Osteoblast (primary cell): Measurements from ENCODE around the gene TPGS2. TPM values are rescaled to one million over a fixed set of nuclear protein-coding genes. Genes with fewer than 3 reads are reported as not detected.

ENCODE experiments used
- DNase-seq: peaks from one replicate; pipeline ENCODE4 v3.0.0; 2011; ENCODE audit warnings: low spot score, mixed read lengths; ENCODE audit not compliant: insufficient read length; ENCODE audit errors: missing footprints
- H2AFZ ChIP-seq: 2 replicates; pipeline ENCODE4 v1.6.0; 2011; ENCODE audit warnings: mild to moderate bottlenecking, low read length
- H3K27ac ChIP-seq: 2 replicates; pipeline ENCODE4 v1.5.1; 2011; ENCODE audit warnings: mild to moderate bottlenecking, low read depth, low read length, moderate library complexity
- H3K27me3 ChIP-seq: 2 replicates; pipeline ENCODE4 v1.6.0; 2012; ENCODE audit warnings: mild to moderate bottlenecking, control low read depth, inconsistent platforms, low read length, moderate library complexity; ENCODE audit not compliant: insufficient read depth
- H3K36me3 ChIP-seq: 2 replicates; pipeline ENCODE4 v1.5.1; 2011; ENCODE audit warnings: mild to moderate bottlenecking, low read length, control low read depth, moderate library complexity; ENCODE audit not compliant: insufficient read depth
- H3K4me1 ChIP-seq: 2 replicates; pipeline ENCODE4 v1.5.1; 2011; ENCODE audit warnings: mild to moderate bottlenecking, low read length, control low read depth, moderate library complexity; ENCODE audit not compliant: insufficient read depth
- H3K4me2 ChIP-seq: 2 replicates; pipeline ENCODE4 v1.6.0; 2011; ENCODE audit warnings: mild to moderate bottlenecking, low read length; ENCODE audit not compliant: insufficient read depth
- H3K4me3 ChIP-seq: fragments of 200-600 bp; sonication (generic); 3 replicates; pipeline ENCODE4 v1.5.1; 2012; ENCODE audit warnings: mild to moderate bottlenecking, low read length, inconsistent platforms; ENCODE audit not compliant: insufficient read depth
- H3K79me2 ChIP-seq: 2 replicates; pipeline ENCODE4 v1.6.0; 2012; ENCODE audit warnings: mild to moderate bottlenecking, low read length, control low read depth, inconsistent platforms; ENCODE audit not compliant: insufficient read depth
- H3K9me3 ChIP-seq: 2 replicates; pipeline ENCODE4 v1.5.1; 2011; ENCODE audit warnings: low read depth, low read length, control low read depth
- H4K20me1 ChIP-seq: 2 replicates; pipeline ENCODE4 v1.6.0; 2012; ENCODE audit warnings: mild to moderate bottlenecking, low read length, control low read depth; ENCODE audit not compliant: insufficient read depth
- CTCF ChIP-seq: IDR thresholded peaks from 2 replicates; pipeline ENCODE4 v1.5.1; 2011; ENCODE audit warnings: mild to moderate bottlenecking, low read depth, low read length, moderate library complexity; ENCODE audit errors: extremely low read depth
- total RNA-seq: library from RNA; depleted of rRNA; stranded (reverse); fragments of >200 nt; gene quantifications from 2 replicates; pipeline ENCODE4 v1.2.3, GENCODE V29; 2012

The TPGS2 gene
- total RNA-seq, 1 donor: 98.8 TPM

- Histone ChIP-seq H4K20me1 (no peaks in the 10 kb centered on the region), H3K27me3 (no peaks in the 10 kb centered on the region), H3K9me3 (no peaks in the 10 kb centered on the region), H3K79me2 (no peaks in the 10 kb centered on the region), H2AFZ (no peak overlapping the region), H3K4me3 (no peak overlapping the region), H3K36me3 (peaks cover 8% of the 10 kb centered on the region), H3K27ac (peak overlapping the region; percentile 35), H3K4me2 (peak overlapping the region; percentile 26), H3K4me1 (peaks cover 19% of the 10 kb centered on the region)
- no peak for TF ChIP-seq CTCF
- no peak for DNase-seq
Measured at GRCh38 chr18:36811430-36811829, 17.4 kb downstream of the TPGS2 start.

DNA sequence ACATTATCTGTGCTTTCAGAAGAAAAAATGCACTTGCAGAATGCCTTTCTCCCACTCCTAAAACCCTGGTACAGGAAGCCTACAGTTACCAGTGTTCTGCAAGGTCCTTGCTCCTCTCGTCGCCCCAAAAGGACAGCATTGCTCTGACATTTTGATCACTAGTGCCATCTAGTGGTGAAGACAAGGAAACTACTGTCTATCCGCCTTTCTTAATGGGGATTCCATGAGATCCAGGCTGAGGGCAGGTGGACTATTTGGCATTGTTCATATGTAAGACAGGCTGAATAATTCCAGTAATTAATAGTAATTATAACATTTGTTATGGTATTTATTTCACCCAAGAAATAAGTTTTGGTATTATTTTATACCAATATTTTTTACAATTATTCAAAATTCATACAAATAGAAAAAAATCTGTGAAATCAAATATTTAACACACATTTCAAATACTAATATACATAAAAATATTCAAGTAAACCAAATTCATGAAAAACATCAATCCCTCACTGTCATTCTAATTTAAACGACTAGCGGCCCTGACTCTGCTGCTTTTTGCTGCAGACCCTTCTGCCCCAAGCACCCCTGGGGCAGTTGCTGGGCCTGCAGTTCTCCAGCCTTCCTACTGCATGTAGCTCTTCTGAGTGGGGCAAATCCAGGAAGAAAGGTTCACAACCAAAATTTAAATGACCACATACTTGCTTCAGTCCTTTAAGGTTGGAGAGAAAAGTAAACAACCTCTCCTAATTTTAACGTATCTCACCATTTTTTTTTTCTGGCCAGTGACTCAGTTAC, 19.0 kb downstream of the TPGS2 start:
- no peak overlapping the region for H2AFZ ChIP-seq
- H3K4me2 ChIP-seq: no peak overlapping the region

GRCh38 chr18:36808681-36809080, 20.1 kb downstream of the TPGS2 start:
- Histone ChIP-seq H3K9me3 (no peaks in the 10 kb centered on the region), H3K36me3 (peaks cover 28% of the 10 kb centered on the region), H3K4me1 (peaks cover 19% of the 10 kb centered on the region), H3K27me3 (no peaks in the 10 kb centered on the region), H3K4me2 (no peak overlapping the region), H4K20me1 (no peaks in the 10 kb centered on the region), H2AFZ (no peak overlapping the region), H3K4me3 (no peak overlapping the region), H3K27ac (peak overlapping the region; percentile 15), H3K79me2 (no peaks in the 10 kb centered on the region)
- no peak for TF ChIP-seq CTCF
- DNase-seq: peak; percentile 77

More for the DNA sequence above, 19.0 kb downstream of the TPGS2 start:
- peaks cover 17% of the 10 kb centered on the region for H3K36me3 ChIP-seq
- H3K9me3 ChIP-seq: no peaks in the 10 kb centered on the region
- H3K27ac ChIP-seq: no peak overlapping the region
- peak; percentile 84 for TF ChIP-seq CTCF
- H3K4me3 ChIP-seq: no peak overlapping the region
- no peaks in the 10 kb centered on the region for H3K27me3 ChIP-seq
- peak; percentile 80 for DNase-seq
- no peaks in the 10 kb centered on the region for H3K79me2 ChIP-seq
- H3K4me1 ChIP-seq: peaks cover 19% of the 10 kb centered on the region
- H4K20me1 ChIP-seq: no peaks in the 10 kb centered on the region

DNA sequence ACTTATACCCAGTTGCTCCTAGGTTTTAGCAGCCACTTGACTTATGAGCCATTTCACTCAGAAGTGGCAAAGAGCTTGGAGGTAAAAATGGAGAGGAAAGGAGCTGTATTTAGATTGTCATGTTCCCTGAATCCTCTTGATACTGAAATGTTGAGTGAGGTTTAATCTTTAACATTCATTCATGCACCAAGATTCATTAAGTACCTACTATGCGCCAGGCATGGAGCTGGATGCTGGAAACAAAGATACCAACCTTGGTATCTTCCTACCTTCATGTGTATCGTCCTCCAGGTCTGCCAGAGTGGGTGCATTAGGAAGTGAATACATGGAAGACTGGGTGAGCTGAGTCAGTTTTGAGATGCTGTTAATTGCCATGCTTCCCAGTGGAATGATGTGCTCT, 23.7 kb downstream of the TPGS2 start:
- no peak for DNase-seq
- H3K4me1 ChIP-seq: peaks cover 12% of the 10 kb centered on the region
- peaks cover 47% of the 10 kb centered on the region for H3K36me3 ChIP-seq
- no peak for TF ChIP-seq CTCF
- no peak overlapping the region for H3K27ac ChIP-seq
- no peaks in the 10 kb centered on the region for H4K20me1 ChIP-seq
- H3K9me3 ChIP-seq: no peaks in the 10 kb centered on the region
- no peaks in the 10 kb centered on the region for H3K79me2 ChIP-seq
- H3K27me3 ChIP-seq: no peaks in the 10 kb centered on the region
- H3K4me2 ChIP-seq: no peak overlapping the region
- H3K4me3 ChIP-seq: no peak overlapping the region
- no peak overlapping the region for H2AFZ ChIP-seq
